Measurements from ENCODE around the gene DHDDS. TPM values are rescaled to one million over a fixed set of nuclear protein-coding genes. Genes with fewer than 3 reads are reported as not detected.

DHDDS gene
- total RNA-seq, 1 donor from 2014 or later, result 24.6 TPM

Other genes with a start within 250 kb of the DHDDS start
- gene CATSPER4, start 241.7 kb upstream of the DHDDS start, total RNA-seq, result not detected in 2 replicates
- 4.2 and 4.8 TPM in 2 replicates for gene CEP85, start 198.1 kb upstream of the DHDDS start, total RNA-seq
- 16.5 and 17.4 TPM in 2 replicates for gene SH3BGRL3, start 152.2 kb upstream of the DHDDS start, total RNA-seq
- 0.87 and 1.2 TPM in 2 replicates for gene UBXN11, start 125.7 kb upstream of the DHDDS start, total RNA-seq
- gene CD52, start 114.4 kb upstream of the DHDDS start, total RNA-seq, result not detected in 2 replicates
- 0.44 TPM in 1 of 2 replicates, not detected in the other for gene CRYBG2, start 78.2 kb upstream of the DHDDS start, total RNA-seq
- not detected in 2 replicates for gene ZNF683, start 59.6 kb upstream of the DHDDS start, total RNA-seq
- not detected in 2 replicates for gene LIN28A, start 21.5 kb upstream of the DHDDS start, total RNA-seq
- 70.4 and 173 TPM in 2 replicates for gene HMGN2, start 40.1 kb downstream of the DHDDS start, total RNA-seq
- 10.9 and 12.0 TPM in 2 replicates for gene RPS6KA1, start 97.4 kb downstream of the DHDDS start, total RNA-seq

Measured in lung microvascular endothelial cell (primary cell).